ENCODE results near the gene BTAF1. TPM values are rescaled to one million over a fixed set of nuclear protein-coding genes. Genes with fewer than 3 reads are reported as not detected.

BTAF1 gene
- polyA plus RNA-seq, 1 experiment = 13.9 TPM

DNA sequence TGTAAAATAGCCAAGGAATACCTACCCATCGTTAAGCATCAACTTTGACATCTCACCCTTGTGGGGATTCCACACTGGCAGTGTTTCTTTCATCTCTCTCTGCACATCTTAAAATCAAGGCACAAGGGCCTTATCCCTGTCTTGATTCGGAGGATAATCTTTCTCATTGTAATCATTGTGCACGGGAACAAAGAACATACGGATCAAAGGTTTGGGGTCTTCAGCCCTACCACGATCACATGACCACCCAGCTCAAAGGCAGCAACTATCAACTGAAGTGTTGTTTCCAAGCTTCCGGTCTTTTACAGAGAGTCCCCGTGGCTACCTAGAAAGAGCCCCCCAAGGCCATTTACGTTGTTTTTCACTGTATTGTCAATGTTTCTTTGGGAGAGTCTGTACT is 26.1 kb upstream of the BTAF1 start:
- Histone ChIP-seq H3K4me3 (ENCODE audit: low read depth, low read length) (no peak overlapping the region), H3K27me3 (ENCODE audit: control insufficient read depth, insufficient read depth, low read length) (no peaks in the 10 kb centered on the region; the same call in 1 of the 2 replicates), H3K36me3 (ENCODE audit: control insufficient read depth, insufficient read depth, low read length) (no peaks in the 10 kb centered on the region)
- TF ChIP-seq, protein P1, sequence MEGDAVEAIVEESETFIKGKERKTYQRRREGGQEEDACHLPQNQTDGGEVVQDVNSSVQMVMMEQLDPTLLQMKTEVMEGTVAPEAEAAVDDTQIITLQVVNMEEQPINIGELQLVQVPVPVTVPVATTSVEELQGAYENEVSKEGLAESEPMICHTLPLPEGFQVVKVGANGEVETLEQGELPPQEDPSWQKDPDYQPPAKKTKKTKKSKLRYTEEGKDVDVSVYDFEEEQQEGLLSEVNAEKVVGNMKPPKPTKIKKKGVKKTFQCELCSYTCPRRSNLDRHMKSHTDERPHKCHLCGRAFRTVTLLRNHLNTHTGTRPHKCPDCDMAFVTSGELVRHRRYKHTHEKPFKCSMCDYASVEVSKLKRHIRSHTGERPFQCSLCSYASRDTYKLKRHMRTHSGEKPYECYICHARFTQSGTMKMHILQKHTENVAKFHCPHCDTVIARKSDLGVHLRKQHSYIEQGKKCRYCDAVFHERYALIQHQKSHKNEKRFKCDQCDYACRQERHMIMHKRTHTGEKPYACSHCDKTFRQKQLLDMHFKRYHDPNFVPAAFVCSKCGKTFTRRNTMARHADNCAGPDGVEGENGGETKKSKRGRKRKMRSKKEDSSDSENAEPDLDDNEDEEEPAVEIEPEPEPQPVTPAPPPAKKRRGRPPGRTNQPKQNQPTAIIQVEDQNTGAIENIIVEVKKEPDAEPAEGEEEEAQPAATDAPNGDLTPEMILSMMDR (IDR thresholded peaks at IDR 0.05; ENCODE audit: insufficient read depth, low read depth, low read length) = no peak
- no peak for DNase-seq (ENCODE audit: low read depth)
- ChIA-PET CTCF (no interaction called here), POLR2A (no interaction called here)

- Histone ChIP-seq H3K4me3 (ENCODE audit: low read depth, low read length) (no peak overlapping the region), H3K36me3 (ENCODE audit: control insufficient read depth, insufficient read depth, low read length) (no peaks in the 10 kb centered on the region), H3K27me3 (ENCODE audit: control insufficient read depth, insufficient read depth, low read length) (no peaks in the 10 kb centered on the region; the same call in 1 of the 2 replicates)
- DNase-seq (ENCODE audit: low read depth) = peak; percentile 84
- ChIA-PET CTCF (no interaction called here), POLR2A (no interaction called here)
- TF ChIP-seq, protein P1 (IDR thresholded peaks at IDR 0.05; ENCODE audit: insufficient read depth, low read depth, low read length) = no peak
Measured at GRCh38 chr10:91901784-91902677, 21.5 kb upstream of the BTAF1 start.

DNA sequence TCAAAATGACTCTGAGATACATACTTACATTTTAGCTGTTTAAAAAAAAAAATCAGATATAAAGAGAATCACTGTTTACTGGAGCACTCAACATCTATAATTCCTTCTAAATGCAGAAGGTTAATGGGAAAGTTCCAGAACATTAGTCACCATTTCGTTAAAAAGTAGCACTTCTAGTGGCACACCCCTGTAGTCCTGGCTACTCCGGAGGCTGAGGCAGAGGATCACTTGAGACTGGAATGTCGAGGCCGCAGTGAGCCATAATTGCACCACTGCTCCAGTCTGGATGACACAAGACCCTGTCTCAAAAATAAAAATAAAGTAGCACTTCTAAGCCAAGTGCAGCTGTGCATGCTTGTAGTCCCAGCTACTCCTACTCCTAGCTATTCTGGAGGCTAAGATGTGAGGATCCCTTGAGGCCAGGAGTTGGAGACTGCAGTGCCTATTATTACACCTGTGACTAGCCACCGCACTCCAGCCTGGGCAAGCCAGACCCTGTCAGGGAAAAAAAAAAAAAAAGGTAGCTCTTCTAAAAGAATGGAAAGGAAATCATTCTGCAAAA is 16.5 kb upstream of the BTAF1 start:
- no peak for DNase-seq (ENCODE audit: low read depth)
- TF ChIP-seq, protein P1 (IDR thresholded peaks at IDR 0.05; ENCODE audit: insufficient read depth, low read depth, low read length) = no peak
- no peaks in the 10 kb centered on the region for H3K36me3 ChIP-seq (ENCODE audit: control insufficient read depth, insufficient read depth, low read length)
- CTCF ChIA-PET = interaction anchor here (0.7 to 0.8 kb wide), 2 partner anchors 25 to 139 kb away, joined by 3 read pairs; no protein-coding TSS in a partner anchor
- no peak overlapping the region for H3K4me3 ChIP-seq (ENCODE audit: low read depth, low read length)
- no peaks in the 10 kb centered on the region; the same call in 1 of the 2 replicates for H3K27me3 ChIP-seq (ENCODE audit: control insufficient read depth, insufficient read depth, low read length)
- POLR2A ChIA-PET = no interaction called here

- ChIA-PET POLR2A (no interaction called here), CTCF (interaction anchor here (0.7 to 1.2 kb wide), 8 partner anchors 10 to 214 kb away, joined by 3 to 4 read pairs (median 3); no protein-coding TSS in a partner anchor)
- Histone ChIP-seq H3K4me3 (ENCODE audit: low read depth, low read length) (peak overlapping the region; percentile 53), H3K36me3 (ENCODE audit: control insufficient read depth, insufficient read depth, low read length) (no peaks in the 10 kb centered on the region), H3K27me3 (ENCODE audit: control insufficient read depth, insufficient read depth, low read length) (no peaks in the 10 kb centered on the region; the same call in 1 of the 2 replicates)
- TF ChIP-seq, protein P1 (IDR thresholded peaks at IDR 0.05; ENCODE audit: insufficient read depth, low read depth, low read length) = no peak
- DNase-seq (ENCODE audit: low read depth) = no peak
Measured at GRCh38 chr10:91907914-91908336, 15.6 kb upstream of the BTAF1 start.
